Measurements from ENCODE around the gene PBOV1.
"Not testable (repeated sequence)": the region's sequence is repeated elsewhere in the genome, so short reads cannot be mapped to it uniquely, and the experiment has no call there.

The PBOV1 gene

DNA sequence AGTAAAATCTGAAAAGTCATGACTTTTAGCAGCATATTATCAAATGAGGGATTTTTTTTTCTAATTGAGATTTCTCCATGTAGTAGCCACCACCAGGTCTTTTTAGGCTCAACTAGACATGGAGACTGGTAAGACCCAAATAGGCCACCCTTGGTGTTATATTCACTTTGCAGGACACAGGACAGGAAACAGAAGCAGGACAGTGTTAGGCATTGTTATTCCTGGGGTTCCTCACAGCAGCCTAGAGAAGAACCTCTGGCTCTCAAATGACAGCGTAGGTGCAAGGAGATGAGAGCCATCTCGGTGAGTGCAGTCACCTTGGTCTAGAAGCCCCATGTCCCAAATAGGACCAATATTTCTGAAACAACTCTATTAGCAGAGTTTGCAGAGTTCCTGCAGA lies 19.2 kb upstream of the PBOV1 start:
- DNase-seq: no peak

DNA sequence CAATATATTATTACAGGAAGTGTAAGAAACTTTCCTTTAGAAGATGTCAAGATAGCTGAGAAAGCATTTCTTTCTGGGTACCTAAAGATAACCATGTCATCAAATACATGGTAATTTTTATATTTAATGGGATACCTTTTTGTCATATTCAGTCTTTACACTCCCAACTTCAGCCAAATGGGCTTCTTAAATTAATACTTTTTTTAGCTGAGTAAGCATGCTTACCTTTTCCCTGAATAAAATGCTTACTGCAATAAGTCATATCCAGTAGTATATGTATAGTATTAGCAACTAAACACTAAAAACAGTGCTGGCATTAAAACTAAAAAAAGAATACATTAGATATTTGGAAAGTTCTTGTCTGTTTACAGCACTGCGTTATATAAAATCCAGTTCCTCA lies 17.4 kb upstream of the PBOV1 start:
- DNase-seq: no peak

DNA sequence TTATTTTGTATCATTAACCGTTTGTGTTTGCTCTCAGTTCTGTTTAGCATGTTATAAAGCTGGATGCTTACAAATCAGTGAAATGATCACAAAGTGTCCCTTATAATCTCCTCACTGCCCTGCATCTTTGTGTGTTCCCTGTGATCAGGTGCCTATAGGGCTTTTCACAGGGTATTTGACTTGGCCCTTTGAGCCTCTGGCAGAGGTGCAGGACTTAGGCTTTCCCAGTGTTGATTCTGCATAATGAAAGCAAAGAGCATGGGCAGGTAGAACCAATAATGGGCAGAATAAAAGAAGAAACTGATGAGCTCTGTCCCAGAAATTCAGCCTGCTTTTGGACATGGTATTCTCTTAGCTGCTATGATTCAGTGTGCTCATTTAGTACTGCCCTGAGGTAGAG lies 16.9 kb upstream of the PBOV1 start:
- no peak for DNase-seq

DNA sequence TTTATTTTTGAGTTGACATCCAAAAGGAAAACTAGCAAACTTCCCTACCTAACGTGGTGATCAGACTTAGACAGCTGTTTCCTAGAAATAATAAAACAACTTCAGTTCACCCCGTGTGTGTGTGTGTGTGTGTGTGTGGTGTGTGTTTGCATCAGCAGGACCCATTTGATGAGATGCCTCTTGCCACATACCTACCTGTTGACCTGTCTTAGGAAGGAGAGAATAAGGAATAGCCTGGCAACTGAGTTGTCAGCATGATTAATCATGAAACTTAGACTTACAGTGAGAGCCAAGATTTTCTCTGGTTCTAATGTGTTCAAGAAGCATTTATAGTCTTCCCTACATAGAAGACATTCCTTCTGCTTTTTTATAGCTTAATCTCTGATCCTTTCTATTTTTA lies 16.1 kb upstream of the PBOV1 start:
- no peak for DNase-seq

DNA sequence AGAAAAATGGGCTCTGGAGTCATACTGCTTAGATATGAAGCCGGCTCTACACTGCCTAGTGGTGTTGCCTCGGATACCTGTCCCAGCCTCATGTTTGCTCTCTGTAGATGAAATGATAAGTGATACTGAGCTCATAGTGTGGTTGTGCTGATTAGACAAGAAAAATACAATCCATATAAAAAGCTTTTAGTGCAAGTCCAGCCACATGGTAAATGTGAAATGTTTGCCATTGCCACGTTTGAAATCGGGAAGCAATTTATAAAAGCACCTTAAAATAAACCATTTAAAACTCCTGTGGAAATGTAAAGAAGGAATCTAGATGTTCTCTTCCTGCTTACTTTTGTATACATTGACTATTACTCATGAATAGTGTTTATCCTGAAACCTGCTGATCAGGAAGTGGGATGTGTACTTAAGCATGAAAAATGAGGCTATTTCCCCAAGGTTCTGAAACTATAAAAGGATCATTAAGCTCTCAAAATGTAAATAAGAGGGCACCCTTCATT lies 13.1 kb upstream of the PBOV1 start:
- DNase-seq: no peak

DNA sequence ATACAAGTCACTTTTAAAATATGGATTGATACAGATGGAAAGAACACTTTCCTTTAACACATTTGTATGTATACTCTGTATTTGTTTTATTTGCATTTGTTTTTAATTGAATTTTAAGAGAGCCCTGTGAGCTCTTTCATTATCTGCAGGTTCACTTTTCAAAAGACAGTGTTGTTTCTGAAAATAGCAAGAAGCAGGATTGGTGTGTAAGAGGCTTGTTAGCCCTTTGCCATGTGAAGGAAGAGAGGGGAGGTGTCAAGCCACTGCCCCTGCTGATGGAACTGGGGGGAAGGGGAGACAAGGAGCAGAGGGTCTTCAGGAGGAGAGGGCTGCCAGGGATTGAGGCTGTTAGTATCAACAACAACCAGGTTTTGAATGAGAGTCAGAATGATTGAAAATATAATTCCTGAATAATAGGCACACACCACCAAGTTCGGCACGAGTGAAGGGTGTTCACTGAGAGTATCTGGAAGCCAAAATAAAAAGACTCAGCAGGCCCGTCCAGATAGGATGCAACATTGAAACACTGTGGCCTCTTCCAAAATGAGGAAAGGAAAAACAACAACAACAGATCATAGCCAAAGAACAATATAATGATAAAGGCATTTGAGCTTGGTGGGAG lies 12.6 kb upstream of the PBOV1 start:
- DNase-seq: no peak

DNA sequence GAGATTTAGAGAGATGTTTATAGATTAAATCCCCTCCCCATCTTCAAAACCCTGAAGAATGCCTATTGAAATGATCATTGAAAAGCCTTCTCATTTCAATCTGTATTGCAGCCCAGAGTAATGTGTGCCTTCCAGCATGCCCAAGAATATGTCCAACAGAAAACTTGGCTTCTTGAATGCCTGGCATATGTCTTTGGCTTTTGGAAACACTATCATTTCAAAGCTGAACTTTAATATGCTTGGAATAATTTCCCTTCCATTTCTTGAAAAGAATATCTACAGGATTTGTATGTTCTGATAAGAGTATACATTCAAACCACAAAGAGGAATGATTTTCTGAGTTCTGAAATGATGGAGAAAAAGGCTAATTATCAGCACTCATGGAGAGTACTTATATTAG lies 11.9 kb upstream of the PBOV1 start:
- no peak for DNase-seq

DNA sequence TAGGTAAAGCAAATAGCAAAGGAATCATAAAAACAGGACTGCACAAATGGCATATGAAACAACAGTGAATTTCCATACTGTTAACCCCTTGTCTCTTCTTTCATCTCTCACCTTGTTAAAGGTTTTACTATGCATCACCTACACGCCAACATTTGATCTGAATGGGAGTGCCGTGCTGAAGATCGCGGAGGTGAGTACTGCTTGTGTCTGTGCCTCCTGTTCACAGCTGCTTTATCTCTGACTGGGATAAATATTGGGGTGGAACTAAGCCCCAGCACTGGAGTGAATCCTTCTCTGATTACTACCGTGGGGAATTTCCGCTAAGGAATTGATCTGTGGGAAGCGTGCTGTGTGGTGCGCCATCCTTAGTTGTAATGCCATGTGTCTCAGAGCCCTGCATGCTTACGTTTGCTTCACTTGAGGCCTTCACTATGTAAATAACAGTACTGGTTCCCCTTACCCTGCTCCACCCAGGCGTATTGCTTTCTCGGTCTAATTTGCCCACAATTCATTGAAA lies 11.4 kb upstream of the PBOV1 start:
- no peak for DNase-seq

DNA sequence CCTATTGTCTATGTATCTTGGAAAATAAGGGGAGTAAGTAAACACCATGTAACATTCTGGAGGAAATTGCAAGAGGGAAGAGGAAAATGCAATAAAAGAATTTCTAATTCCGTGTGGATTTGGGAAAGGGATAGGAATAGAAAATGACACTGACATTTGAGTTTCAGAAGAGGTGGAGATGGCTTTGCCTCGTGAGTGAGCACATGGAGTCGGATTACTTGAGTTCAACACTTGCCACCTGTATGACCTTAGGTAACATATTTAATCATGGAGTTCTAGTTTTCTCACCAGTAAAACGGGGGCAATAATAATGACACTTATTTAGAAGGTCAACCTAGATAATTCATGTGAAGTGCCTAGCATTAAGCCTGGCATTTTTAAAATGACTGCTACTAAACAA lies 10.8 kb upstream of the PBOV1 start:
- no peak for DNase-seq

DNA sequence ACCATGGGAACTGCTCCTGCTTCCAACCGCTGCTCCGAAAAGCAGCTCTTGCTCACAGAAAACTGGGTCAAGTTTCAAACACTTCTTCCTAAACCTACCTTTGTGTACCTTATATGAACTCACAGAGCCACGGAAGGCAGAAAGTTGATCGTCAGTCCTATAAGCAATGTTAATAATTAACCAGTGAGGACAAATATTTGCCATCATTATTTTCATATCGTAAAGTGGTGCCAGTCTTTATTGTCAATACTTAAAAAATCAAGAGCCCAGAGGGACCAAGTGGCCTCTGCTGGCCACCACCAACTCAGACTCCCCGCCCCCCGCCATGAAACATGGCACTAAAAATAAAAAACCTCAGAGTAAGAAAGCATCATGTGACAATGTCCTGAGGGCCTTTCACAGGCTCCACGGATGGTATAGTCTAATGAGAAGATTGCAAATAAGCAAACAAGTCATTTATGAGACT lies 9.1 kb upstream of the PBOV1 start:
- DNase-seq: no peak

DNA sequence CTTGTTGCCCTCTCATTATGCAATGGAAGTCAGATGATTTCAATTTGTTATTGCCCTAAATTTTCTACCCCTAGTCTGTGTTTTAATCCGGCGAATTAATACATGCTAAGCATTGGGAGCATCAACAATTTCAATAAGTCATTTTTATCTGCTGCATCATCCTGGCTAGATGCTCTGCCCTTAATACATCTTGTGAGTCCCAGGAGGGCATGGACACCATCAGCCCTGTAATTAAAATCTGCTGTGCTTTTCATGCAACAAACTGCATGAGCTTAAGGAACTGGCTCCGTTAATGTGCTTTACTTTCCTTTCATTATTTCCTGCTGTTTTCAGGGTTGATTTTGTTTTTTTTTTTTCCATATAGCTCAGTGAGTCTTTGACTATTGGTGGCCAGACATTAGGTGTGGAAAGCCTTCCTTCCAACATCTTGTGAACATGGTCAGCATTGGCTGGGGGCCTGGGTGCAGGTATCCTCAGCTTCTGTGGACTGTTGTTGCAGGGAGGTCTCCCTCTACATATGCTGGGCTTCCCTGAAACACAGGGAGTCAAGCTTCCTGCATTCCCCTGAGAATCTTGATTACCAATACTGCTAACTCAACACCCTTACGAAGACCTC lies 8.5 kb upstream of the PBOV1 start:
- DNase-seq: no peak

DNA sequence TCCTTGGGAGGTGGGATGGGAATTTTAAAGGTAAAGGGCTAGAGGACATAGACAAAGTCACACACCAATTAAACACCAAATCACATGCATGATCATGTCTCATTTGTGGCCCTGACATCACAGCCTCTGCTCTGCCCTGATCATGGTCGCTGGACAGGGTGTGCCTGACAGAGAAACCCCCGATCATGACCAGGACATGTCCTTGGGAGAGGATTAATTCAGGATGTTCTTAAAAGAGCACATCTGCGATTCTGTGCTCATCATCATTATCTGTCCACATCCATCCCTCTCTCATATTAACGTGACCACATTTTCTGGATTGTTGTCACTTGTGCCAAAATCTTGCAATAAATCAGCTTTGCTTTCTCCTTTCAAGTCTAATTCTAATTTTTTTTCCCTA lies 7.7 kb upstream of the PBOV1 start:
- DNase-seq: no peak

DNA sequence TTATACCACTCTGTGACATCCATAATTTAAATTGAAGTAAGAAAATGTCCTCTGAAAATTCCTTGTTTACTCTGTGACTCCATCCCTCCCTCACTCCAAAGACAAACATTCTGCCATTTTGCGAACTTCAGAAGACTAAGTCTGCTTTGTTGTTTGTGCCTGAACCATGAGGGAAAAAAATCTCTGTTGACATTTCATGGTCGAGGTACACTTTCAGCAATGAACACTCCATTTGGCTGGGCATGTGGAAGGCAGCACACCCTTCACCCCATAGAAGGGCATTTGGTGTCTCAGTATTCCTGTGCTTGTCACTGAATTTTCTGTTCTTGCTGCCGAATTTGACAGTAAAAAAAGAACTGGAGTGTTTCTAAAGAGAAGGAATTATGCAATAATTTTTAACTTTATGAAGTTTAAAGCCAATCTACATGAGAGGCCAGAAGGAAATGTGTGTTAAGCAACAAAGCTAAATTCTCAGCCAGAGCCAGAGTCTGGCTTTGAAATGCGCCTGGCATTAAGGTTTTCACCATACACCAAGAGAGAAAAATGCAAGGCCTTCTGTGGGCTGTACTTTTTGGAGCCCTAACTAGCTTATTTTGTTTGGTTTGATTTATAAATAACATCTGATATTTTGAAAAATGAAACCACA lies 4.7 kb upstream of the PBOV1 start:
- no peak for DNase-seq

DNA sequence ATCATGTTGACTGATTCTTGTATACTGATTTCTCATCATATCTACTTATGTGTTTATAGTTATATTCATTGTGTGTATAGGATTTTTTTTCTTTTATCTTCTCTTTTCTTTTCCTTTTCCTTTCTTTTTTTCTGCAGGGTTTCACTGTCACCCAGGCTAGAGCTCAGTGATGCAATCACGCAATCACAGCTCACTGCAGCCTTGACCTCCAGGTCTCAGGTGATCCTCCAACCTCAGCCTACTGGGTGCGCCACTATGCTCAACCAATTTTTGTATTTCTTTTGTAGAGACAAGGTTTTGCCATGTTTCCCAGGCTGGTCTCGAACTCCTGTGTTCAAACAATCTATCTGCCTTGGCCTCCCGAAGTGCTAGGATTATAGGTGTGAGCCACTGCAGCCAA lies 1.6 kb upstream of the PBOV1 start:
- no peak for DNase-seq

DNA sequence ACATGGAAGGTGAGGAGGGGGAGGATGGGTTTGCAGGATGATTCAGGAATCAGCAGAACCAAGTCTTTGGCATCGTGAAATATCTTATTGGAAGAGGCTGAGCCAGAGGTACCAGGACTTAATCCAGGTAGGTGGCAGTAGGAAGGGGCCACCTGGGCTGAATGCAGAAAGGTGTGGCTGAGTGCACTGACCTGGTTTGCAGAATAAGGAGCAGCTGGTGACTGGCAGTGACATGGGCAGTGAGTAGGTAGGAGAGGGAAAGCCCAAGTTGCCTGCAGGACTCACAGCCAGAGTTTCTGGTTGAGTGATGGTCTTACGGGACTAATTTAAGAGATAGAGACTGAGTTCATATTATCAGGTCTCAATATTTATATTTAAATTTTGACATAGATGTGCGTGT lies 1.1 kb upstream of the PBOV1 start:
- no peak for DNase-seq

DNA sequence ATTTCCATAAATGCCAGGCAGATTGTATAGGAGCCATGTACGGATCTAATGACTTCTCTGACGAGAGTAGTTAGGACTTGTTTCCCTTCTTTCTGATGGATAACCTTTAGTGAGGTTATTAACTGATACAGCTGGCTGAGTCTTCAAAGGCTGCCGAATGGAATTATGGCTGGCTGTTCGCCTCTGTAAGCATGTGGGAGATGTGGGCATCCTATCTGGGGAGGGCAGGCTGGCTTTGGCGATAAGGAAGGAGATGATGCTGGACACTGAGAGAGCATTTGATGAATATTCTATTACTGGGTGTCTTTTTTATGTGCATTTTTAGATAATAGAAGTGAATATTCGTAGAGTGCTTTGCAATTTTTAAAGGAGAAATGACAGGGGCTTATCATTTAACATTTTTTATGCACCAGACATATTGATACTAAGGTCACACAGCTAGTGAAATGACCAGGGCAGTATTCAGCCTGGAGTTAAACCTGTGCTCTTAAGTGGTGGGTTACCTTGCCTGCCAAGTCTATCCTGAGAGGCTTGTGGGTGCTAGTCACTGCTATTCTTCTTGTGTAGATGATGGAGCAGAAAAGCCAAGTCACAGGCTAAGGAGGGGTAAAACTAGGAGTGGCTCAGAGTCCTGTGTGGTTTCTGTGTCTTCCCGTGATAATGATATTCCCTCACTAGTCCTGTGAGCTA lies 3.1 kb downstream of the PBOV1 start:
- DNase-seq: no peak

DNA sequence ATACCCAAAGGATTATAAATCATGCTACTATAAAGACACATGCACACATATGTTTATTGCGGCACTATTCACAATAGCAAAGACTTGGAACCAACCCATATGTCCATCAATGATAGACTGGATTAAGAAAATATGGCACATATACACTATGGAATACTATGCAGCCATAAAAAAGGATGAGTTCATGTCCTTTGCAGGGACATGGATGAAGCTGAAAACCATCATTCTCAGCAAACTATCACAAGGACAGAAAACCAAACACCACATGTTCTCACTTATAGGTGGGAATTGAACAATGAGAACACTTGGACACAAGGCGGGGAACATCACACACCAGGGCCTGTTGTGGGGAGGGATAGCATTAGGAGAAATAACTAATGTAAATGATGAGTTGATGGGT lies 5.8 kb downstream of the PBOV1 start:
- not testable (repeated sequence) for DNase-seq

DNA sequence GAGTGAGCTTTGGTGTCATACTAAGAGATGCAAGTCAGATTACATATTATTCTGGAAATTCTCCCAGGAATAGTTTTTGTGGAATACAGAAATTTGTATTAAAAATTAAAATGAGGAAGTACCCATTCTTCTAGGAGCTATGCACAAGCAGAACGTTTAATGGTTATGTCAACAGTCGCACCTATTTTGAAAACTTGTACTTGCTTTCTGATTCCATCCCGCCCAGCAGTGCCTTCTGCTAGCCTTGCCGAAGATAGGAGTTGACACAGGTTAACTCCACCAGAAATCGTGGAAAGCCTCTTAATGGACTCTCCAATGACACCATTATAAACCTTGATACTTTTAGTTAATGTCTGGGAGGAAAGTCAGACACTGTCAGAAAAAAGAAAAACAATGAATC lies 6.7 kb downstream of the PBOV1 start:
- no peak for DNase-seq

DNA sequence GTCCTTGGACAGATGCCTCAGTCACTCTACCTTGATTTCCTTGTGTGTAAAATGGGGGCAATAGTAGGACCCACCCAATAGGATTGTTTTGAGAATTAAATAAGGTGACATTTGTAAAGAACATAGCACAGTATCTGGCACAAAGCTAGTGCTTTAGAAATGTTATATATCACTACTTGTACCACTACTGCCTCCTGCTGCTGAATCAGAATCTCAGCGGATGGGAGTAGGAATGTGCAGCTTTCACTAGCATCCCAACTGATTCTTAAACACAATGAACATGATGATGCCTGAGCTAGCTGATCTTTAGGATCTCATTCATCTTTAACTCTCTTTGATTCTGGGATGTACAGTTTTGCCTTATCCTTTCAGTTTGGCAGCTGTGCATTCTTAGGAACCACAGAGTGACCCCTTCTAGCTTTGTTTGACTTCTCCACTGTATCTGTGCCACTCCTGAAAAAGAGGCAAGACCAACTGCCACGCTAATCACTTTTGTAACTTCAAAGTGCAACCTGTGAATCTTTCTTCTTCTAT lies 7.2 kb downstream of the PBOV1 start:
- DNase-seq: peak; percentile 67

DNA sequence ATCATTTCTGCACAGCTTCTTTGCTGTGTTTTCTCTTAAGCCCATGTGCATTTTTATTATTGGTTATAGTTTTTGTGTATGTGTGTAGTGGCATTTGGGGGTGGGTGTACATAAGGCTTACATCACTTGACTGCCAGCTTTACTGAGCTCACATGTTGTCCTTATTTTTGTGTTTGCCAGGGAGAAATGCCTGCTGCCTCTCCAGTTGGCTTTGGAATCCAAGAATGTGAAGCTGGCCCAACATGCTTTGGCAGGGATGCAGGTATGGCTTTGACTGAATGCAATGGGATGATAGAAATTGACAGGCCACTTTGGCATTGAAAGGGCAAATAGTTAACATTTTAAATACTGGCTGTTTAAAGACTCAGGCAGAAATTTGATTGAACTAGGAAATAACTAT lies 11.4 kb downstream of the PBOV1 start:
- no peak for DNase-seq

DNA sequence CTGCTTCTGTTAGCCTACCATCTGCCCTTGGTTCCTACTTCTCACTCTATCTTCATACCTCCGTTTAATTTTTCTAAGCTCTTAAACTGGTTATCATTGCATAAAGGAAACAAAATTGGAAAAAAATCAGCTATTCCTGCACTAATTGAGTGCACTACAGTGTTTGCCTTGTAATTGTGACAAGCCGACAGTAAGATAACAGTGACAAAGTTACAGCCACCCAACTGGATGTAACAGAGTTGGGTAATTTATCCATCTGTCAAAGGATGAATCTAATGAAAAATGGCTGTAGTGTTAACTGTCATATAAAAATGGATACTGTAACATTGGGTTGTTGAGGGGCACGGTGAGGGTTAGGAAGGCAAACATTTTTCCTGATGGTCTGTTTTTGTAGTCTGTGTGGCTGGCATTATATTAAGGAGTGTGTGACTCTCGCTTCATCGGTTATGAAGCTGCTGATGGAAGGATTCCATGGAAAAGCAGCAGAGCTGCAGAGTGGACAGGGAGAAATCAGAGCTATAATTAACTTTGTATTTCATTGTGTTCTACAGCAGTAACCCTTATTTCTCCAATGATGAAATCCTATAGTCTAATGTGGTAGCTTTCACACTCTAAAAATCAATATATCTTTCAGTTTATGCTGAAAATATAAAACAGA lies 12.7 kb downstream of the PBOV1 start:
- DNase-seq: no peak

DNA sequence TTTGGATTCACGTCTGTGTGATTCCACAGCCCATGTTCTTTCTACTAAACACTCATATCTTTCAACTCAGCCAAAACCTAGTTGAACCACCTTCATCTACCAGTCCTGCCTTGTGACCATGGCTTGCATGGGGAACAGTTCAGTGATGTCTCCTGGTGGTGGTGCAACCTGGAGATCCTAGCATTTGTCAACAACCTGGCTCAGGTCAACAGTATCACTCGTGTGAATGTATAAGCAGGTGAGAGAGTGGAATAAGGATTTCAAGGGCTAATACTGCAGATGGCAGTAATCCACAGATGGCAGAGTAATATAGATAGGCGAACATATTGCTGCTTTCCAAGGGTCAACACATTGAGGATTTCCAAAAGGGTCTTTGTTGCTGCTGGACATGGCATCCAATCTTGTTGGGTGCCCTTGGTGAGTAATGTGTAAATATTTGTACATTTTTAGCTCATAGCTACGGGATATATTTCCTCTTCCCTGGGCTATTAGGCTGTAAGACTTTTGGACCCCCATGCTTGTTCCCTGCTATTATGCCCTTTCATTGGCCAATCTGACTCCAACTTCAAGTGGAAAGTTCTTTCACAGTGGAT lies 13.4 kb downstream of the PBOV1 start:
- no peak for DNase-seq
